Activated CD4-positive, alpha-beta T cell treated with anti-CD3 and anti-CD28 coated beads for 4 hours (primary cell): Measurements from ENCODE around the gene SH2B3.
A peak's percentile ranks its signal among the peaks of the same experiment; 100 is the strongest.

ENCODE experiments used
- DNase-seq, 2 donors: peaks; one replicate each; pipeline ENCODE4 v3.0.0-alpha.2; 2020

Gene SH2B3

DNA sequence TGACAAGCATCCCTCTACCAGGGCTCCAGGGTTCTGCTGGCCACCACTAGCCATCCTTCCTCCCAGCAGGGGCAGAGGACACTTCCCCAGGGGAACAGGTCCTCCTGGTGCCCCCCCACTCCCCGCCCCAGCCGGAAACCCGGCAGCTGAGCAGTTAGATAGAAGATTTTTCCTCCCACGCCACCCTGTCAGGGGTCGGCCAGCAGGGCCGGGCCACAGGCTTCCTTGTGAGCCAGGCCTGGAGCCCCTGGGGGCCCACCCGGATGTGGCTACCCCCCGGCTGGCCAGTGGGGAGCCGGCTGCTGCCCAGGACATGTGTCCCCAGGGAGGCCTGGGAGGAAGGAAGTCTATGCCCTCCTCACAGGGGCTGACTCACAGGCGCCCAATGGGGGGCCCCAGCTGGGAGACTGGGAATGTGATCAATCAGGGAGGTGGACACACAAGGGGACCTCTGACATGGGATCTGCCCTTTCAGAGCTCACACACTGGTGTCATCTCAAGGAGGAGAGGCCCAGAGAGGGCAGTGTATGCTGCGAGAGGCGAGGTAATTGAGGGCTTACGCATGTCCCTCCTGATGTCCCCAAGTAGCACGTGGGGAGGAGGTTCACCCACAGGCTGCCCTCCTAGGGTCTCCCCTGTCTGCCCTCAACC is 4.2 kb downstream of the SH2B3 start:
- DNase-seq: peak in 1 of 2 donors; percentile 60

DNA sequence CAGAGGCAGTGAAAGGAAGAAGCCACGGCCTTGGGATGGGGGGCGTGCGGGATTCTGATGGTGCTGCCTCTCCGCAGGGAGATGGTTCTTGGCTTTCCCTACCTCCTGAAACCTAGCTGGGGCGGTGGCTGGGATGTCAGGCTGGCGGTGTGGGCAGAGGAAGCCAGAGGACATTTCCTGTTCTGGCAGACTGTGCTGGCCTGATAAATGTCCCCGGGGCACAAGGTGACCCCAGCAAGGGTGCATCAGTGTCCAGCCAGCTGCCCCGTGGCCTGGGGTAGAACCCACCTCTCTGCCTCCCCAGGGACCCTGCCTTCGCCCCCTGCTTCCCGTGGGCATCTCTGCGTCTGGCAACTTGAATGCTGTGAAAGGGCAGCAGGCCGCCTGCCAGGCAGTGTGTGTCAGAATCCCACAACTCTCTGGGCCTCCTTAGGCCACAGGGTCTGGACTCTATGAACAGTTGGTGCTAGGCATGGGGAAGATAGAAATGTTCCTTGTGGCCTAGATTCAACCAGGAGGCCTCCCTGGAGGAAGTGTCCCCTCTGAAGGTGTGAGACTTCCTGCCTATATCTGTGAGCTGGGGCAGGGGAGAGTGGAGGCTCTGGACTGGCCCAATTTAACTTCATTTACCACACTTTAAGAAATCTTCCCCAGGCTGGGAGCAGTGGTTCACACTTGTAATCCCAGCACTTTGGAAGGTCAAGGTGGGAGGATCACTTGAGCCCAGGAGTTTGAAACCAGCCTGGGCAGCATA is 4.9 kb downstream of the SH2B3 start:
- DNase-seq: no peak

DNA sequence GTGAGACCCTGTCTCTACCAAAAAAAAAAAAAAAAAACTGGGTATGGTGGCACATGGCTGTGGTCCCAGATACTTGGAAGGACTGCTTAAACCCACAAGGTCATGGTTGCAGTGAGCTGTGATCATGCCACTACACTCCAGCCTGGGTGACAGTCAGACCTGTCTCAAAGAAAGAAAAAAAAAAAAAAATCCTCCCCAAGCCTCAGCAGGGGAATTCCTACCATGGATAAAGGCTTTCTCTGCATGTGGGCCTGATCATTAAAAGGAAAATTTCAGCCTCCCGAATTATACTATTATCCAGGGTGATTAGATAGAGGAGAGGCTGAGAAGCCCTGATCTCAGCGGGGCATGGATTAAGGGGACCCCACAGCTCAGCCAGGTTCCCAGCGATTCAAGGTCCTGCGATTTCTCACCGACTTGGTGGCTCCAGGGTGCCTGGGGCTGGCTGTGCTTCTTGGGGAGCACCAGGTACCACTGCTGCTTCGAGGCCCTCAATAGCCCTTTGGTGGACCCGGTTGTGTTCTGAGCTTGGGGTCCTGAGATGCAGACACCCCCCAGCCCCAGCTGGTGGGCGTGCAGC is 5.6 kb downstream of the SH2B3 start:
- DNase-seq: no peak

DNA sequence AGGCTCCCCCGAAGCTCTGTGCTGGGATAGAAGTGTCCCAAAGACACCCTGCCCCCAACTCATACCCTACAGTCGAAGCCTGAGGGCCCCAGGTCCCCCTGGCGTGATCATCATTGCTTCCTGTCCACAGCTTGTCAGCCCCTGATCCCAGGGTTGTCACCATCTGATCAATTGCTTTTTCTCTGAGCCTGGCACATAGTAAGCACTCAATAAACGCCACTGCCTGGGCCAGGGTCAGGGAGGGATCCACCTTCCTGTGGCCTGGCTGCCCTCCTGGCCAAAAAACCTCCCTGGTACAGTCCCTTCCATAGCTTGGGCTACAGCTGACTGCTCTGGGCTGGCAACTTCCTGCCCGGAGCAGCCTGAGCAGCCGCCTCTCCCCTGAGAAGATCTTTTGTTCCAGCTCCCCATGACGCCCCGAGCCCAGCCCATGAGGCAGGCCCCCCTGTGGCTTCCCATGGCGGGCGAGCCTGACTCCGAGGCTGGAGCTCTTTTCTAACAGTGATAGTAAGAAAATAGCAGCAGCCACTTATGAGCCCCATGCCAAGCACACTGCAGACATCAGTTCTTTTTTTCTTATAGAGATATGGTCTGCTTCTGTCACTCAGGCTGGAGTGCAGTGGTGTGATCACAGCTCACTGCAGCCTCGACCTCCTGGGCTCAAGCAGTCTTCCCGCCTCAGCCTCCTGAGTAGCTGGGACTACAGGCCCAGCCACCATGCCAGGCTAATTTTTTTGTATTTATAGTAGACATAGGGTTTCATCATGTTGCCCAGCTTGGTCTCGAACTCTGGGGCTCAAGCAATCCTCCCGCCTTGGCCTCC is 6.5 kb downstream of the SH2B3 start:
- DNase-seq: no peak

DNA sequence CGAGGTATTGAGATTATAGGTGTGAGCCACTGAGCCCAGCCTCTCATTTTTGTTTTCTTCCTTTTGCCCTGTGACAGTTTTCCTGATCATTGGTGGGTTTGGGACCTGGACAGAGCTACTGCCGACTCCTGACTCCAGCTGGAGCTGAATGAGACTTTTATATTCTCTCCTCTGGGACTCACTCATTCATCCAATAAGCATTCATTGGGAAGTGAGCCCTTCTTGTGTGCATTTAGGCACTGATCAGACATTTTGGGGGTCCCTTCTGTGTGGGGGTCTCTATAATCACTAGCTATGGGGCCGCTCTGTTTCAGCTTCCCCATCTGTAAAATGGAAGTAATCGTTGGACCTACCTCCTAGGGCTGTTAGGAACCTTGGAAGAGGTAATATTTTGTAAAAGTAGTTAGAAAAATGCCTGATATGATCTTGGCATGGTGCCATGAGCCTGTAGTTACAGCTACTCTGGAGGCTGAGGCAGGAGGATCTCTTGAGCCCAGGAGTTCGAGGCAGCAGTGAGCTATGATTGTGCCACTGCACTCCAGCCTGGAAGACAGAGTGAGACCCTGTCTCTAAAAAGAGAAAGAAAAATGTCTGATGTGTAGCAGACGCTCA is 7.2 kb downstream of the SH2B3 start:
- no peak for DNase-seq

DNA sequence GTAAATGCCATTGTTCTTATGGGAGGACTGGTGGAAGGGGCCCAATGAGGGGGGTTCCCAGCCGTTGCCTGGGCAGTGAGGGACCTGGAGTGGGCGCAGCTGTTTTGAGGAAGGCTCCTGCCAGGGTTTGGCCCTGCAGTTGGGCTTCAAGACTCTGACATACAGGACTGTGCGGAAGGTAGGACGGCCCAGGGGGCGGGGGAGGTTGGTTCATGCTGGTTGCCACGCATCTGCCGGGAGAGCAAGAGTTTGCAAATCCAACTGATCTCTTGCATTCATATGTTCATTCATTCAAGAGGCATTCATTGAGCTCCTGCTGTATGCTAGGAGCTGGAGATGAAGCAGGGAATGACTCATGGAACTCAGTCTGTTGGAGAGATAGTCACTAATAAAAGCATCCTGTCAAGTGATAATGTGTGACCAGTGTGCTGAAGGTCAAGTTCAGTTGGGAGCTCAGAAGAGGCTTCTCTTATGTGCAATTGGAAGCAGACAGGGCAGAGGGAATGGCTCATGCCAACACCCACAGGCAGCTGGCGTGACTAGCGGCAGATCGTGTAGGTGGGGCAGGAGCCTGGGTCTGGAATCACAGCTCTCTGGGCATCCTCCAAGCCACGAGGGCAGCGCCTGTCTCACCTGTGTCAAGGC is 7.8 kb downstream of the SH2B3 start:
- no peak for DNase-seq

DNA sequence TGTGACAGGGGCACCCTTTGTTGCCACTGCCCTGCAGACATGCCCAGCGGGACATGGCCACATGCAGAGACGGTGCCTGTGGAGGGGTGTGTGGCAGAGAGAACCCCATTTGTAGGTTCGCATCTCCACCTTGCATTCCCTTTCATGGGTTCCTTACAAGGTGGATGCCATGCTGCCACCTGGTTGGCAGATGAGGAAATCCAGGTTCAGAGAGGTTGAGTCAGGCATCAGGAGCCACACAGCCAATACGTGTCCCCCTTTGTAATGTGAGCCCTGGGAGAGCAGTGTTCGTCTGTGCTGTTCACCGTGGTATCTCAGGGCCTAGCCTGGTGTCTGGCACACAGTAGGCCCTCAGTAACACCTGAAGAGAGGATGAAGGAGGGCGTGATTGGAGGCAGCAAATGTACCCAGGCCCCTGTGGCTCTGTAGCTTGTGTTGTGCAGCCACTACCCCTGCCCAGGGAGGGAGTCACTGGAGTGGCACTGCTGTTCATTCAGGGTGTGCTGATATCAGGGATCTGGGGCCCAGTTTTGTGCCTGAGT is 9.1 kb downstream of the SH2B3 start:
- no peak for DNase-seq

DNA sequence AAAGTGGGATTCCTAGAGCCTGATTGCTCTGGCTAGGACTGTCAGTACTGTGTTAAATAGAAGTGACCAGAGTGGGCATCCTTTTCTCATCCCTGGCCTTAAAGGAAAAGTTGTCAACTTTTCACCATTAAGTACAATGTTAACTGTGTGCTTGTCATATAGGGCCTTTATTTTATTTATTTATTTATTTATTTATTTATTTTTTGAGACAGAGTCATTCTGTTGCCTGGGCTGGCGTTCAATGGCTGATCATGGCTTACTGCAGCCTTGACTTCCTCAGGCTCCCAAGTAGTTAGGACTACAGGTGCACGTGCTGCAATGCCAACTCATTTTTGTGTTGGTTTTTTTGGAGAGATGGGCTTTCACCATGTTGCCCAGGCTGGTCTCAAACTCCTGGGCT is 11.6 kb downstream of the SH2B3 start:
- no peak for DNase-seq

DNA sequence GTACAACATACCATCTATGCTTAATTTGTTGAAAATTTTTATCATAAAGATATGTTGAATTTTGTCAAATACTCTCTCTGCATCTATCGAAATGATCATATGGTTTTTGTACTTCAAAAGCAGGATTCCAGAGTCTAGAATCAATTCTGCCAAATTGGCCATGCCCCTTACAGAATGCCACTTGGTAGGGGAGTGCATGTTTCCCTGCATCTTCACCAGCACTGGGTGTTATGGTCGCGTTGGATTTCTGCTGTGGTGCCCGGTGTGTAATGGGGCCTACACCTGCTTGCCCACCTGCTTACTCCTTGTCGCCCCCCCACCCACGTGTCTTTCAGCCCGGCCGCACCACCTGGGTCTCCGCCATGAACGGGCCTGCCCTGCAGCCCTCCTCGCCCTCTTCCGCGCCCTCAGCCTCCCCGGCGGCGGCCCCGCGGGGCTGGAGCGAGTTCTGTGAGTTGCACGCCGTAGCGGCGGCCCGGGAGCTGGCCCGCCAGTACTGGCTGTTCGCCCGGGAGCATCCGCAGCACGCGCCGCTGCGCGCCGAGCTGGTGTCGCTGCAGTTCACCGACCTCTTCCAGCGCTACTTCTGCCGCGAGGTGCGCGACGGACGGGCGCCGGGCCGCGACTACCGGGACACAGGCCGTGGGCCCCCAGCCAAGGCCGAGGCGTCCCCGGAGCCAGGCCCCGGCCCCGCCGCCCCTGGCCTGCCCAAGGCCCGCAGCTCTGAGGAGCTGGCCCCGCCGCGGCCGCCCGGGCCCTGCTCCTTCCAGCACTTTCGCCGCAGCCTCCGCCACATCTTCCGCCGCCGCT is 12.3 kb downstream of the SH2B3 start:
- no peak for DNase-seq

DNA sequence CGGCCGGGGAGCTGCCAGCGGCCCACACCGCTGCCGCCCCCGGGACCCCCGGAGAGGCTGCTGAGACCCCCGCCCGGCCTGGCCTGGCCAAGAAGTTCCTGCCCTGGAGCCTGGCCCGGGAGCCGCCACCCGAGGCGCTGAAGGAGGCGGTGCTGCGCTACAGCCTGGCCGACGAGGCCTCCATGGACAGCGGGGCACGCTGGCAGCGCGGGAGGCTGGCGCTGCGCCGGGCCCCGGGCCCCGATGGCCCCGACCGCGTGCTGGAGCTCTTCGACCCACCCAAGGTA is 12.8 kb downstream of the SH2B3 start:
- DNase-seq: no peak

DNA sequence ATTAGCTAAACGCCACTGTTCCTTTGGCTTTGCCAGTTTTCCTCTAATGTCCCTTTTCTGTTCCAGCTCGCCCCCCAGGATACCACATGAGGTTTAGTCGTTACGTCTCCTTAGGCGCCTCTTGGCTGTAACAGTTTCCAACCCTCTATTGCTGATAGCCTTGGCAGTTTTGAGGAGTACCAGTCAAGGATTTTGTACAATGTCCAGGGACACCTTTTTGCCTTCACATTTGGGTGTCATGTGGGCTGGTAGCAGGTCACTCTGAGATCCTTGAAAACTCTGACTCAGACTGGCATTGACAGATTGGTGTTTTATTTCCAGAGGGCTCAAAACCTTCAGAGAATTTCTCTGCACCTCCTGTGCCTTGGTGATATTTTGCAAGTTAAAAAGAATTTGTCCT is 14.1 kb downstream of the SH2B3 start:
- DNase-seq: no peak

DNA sequence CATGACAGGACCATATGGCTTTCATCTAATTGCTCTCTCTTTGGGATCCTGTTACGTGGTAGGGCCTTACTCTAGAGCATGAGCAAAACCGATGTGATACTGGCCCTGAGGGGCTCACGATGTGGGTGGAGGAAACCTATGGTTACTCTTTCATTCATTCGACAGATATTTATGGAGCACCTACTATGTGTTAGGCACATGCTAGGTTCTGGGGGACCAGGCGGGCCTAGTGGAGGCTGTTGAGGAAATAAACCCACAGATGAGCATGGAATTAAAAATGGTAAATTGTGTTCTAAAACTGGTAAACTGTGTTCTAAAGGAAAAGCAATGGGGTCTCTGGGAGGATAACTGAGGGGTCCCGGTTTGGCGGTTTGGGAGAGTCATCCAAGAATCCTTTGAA is 14.8 kb downstream of the SH2B3 start:
- DNase-seq: no peak

DNA sequence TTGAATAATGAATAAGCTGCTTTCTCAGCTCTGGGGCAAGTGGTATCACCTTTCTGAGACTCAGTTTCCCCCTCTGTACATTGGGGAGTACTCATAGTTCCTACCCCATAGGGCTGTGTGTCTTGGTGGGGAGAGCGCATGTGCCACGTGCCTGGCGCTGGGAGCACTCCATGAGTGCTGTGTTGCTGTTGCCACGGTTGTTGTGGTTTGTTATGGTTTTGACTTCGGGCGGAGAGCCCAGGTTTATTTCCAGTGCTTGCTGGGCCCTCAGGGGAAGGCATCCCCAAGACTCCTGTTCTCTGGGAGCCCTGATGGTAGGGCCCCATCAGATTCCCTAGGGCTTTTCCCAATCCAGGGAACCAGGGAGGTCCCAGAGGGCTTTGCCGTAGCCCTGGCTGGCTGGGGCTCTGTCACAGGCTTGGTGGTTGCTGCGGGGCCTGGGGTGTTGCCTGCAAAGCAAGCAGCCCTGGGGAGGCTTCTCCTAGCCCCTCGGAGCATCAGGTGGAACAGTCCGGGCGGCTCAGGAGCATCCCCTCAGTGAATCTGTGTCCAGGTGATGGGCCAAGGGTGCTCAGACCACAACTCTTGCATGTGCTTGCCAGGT is 18.6 kb downstream of the SH2B3 start:
- no peak for DNase-seq

DNA sequence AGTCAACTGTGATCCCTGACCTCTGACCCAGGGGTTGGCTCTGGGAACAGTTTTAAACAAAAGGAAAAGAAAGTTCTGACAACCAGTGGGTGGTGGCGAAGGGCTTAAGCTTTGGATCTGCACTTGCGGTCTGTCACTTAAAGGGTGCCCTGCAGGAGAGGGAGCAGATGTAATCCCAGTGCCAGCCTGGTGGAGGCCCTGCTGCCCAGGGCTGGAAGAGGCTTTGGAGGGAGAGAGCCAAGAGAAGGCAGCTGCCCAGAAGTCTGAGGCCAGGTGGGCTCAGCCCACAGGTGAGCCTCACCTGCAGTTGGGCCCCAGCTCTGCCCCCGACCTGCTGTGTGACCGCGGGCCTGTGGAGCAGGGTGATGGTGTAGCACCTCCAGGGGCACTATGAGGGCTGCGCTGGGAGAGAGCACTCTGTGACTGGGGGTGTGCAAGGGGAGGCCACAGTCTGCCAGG is 19.1 kb downstream of the SH2B3 start:
- DNase-seq: no peak

DNA sequence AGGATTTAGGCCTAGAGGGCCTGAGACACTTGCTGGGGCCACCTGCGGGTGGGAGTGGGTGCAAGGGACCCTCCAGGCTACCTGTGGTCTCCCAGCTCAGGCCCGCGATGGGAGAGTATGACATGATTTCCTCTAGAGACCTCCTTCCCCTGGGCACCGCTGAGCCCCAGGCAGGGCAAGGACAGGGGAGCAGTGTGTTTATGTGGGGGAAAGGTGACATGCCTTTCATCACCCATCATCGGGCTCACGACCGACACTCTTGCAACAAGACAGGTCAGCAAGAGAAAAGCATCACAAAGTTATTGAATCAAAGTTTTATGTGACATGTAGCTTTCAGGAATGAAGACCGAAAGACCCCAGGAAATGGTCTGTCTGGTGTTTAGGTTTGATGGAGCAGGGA is 19.9 kb downstream of the SH2B3 start:
- DNase-seq: no peak

DNA sequence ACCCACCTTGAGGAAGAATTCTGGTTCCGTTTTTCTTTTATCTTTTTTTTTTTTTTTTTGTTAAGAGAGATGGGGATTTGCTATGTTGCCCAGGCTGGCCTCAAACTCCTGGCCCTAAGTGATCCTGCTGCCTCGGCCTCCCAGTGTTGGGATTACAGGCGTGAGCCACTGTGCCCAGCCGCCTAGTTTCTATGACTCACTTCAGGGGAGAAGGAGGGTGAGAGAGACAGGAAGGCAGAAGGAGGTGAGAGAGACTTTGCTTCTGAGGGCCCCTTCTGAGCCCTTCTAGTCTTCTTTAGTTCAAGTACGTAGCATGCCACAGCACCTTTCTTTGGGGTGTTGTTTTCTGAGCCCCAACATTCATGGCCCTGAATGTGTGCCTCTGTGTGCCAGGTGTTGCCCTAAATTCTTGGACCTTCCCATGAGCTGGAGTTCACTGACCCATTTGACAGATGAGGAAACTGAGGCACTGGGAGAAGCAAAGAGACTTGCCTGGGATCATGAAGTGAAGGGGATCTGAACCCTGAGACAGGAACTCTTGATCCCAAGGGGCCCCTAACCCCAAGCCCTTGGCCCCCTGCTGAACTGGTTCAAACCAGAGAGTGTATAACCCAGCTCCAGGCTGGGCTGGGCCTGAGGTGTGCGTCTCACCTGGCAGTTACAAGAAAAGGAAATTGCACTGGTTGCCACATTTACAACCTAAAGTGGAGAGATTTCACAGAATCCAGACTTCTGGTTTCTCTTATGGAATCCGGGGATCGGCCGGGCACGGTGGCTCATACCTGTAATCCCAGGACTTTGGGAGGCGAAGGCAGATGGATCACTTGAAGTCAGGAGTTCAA is 20.8 kb downstream of the SH2B3 start:
- no peak for DNase-seq

DNA sequence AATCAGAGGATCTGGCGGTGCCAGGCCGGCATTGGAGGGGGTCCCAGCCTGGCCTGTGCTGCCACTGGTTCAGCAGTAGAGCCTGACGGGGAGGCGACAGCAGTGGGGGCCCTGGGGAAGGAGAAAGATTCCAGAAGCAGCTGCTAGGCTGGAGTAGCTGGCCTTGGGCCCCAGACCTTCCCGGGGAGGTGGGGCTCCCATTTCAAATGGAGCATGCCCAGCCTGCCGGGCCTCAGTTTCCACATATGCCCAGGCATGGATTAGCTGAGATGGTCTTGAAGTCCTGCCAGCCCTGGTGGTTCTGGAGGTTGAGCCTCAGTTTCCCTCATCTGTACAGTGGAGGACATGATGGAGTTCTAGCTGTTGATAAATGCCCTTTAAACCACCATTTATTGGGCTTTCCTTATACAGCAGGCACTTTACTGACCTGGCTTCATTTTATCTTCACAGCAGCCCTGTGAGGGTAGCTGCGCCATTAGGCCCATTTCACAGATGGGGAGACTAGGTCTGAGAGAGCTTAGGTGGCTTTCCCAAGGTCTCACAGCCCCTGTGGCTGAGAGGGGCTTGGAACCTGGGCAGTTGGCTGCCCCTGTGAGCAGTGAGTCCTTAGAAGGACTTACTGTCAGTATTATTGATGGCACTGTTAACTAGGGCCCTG is 21.8 kb downstream of the SH2B3 start:
- no peak for DNase-seq

DNA sequence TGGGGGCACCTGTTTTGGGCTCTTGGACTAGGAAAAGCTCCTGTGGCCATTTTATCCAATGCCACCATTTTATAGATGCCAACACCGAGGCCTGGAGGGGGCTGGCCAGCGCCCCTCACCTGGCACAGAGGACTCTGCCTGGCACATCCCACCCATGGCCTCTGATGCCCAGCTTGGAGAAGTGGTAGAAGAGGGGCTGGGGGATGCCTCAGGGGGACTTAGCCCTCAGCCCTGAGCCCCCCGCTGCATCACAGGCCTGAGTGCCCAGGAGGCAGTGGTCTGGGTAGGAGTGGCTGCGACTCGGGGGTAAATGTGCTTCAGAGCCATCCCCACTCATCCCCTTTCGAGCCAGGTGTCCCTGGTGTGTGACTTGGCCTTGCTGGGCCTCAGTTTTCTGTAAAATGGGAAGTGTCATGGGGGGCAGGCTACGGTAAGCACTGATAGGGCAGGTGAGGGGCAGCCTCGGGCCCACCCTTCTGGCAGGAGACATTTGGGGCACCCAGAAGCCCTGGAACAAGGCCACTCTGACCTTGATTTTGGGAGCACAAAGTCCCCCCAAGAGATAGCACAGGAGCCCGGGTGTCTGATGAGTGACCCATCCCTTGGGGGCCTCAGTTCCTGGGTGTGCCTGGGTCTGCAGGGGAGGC is 22.5 kb downstream of the SH2B3 start:
- no peak for DNase-seq

DNA sequence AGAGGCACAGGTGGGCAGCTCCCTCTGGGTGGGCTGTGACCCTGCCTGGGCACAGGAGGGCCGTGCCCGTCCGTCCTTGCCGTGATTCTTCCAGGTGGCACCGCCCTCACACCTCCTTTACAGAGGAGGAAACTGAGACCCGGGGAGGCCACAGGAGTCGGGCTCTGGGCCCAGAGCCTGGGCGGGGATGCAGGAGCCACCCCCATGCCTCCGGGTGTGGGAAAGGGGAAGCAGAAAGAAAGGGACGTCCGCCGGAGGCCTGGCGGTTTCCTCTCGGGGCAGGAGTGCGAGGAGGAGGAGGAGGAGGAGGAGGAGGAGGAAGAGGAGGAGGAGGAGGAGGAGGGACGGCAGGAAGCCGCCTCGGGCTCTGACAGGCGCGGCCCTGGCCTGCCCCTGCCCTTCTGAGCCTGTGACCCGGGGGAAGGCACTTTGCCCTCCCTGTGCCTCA is 23.0 kb downstream of the SH2B3 start:
- DNase-seq: no peak
